ENCODE data around the gene HDAC4. TPM values are rescaled to one million over a fixed set of nuclear protein-coding genes. Genes with fewer than 3 reads are reported as not detected.
"Not testable (repeated sequence)": the region's sequence is repeated elsewhere in the genome, so short reads cannot be mapped to it uniquely, and the experiment has no call there.

Gene HDAC4
- total and polyA plus RNA-seq, 5 donors, result 7.8 to 29.1 (median 22.5) TPM

DNA sequence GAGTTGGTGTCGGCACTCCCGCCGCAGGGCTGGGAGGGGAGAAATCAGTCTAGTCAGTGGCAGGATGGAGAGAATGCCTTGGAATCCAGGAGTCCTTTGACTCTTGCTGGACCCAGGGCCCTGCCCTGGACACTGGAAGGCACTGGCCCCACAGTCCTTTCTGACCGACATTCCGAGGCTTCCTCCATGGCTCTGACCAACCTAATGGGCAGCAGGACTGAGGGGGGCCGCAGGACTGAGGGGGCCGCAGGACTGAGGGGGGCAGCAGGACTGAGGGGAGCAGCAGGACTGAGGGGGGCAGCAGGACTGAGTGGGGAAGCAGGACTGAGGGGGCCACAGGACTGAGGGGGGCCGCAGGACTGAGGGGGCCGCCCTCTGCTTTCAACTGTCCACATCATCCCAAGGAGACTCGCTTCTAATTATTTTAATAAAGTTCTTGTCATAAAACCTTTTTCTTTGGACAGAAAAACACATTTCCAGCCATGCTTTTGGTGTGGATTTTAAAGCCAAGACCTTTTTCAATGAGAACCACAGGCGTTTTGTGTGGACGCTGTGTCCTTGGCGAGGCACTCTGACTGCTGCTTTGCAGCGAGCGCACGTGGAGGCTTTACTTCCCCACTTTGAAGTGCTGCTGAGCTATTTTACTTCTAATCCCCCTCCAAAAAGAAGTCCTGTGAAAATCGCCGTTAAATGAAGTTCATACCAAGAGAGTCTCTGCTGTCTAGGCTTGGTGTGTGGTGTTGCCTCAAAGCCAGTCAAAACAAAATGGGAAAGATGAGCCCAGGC lies 326.9 kb downstream of the HDAC4 start:
- 94% methylated on average over 18 of the region's 18 CpGs for WGBS
- Histone ChIP-seq H3K4me1 (ENCODE audit: control insufficient read depth, insufficient read depth, low read length) (no peaks in the 10 kb centered on the region), H3K27me3 (ENCODE audit: control insufficient read depth, insufficient read depth) (no peaks in the 10 kb centered on the region), H3K9me3 (ENCODE audit: control insufficient read depth, low read length) (no peaks in the 10 kb centered on the region), H3K27ac (ENCODE audit: low read length) (no peak overlapping the region), H3K4me3 (ENCODE audit: low read length) (no peak overlapping the region)
- intact Hi-C loops (cut with DNase I), result no loop called here
- no peak for ATAC-seq
- DNase-seq, result no peak

GRCh38 chr2:239073270-239073669 lies 327.6 kb downstream of the HDAC4 start:
- ATAC-seq (peak; percentile 75 to 81), DNase-seq (peak in 2 of 3 donors; percentile 47 to 76)
- 79% methylated on average over 12 of the region's 12 CpGs for WGBS
- intact Hi-C loops (cut with DNase I), result no loop called here
- Histone ChIP-seq H3K27me3 (ENCODE audit: control insufficient read depth, insufficient read depth) (no peaks in the 10 kb centered on the region), H3K4me3 (ENCODE audit: low read length) (no peak overlapping the region), H3K9me3 (ENCODE audit: control insufficient read depth, low read length) (no peaks in the 10 kb centered on the region), H3K4me1 (ENCODE audit: control insufficient read depth, insufficient read depth, low read length) (no peaks in the 10 kb centered on the region), H3K27ac (ENCODE audit: low read length) (no peak overlapping the region)

- ATAC-seq (no peak), DNase-seq (peak in 1 of 3 donors; percentile 14)
- H3K4me3 ChIP-seq (ENCODE audit: low read length), result no peak overlapping the region
- intact Hi-C loops (cut with DNase I), result no loop called here
- WGBS, result 98% methylated on average over 14 of the region's 14 CpGs
- no peak overlapping the region for H3K27ac ChIP-seq (ENCODE audit: low read length)
- H3K4me1 ChIP-seq (ENCODE audit: control insufficient read depth, insufficient read depth, low read length), result no peaks in the 10 kb centered on the region
- no peaks in the 10 kb centered on the region for H3K9me3 ChIP-seq (ENCODE audit: control insufficient read depth, low read length)
- H3K27me3 ChIP-seq (ENCODE audit: control insufficient read depth, insufficient read depth), result no peaks in the 10 kb centered on the region
Observed at GRCh38 chr2:239072786-239073185, 328.0 kb downstream of the HDAC4 start.

DNA sequence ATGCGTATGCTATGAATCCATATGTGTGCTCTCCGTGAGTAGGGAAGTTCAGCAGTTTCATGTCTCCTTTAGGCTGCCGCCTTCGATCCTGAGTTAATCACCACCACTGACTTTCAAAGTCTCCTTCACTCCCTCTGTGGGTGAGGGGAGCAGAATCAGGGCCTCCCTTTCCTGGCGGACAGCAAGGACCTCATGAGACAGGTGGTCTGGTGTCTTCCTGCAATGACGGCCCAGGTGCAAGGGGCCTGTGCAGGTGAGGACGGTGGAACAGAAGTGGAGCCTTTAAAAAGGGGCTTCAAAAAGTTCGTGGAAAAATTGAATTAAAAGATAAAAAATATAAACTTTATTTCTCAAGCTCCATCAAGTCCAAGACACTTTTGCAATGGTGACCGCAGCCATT lies 330.4 kb downstream of the HDAC4 start:
- H3K27ac ChIP-seq (ENCODE audit: low read length), result no peak overlapping the region
- H3K27me3 ChIP-seq (ENCODE audit: control insufficient read depth, insufficient read depth), result no peaks in the 10 kb centered on the region
- ATAC-seq, result no peak
- no peaks in the 10 kb centered on the region for H3K9me3 ChIP-seq (ENCODE audit: control insufficient read depth, low read length)
- 93% methylated on average over 9 of the region's 9 CpGs for WGBS
- no peak overlapping the region for H3K4me3 ChIP-seq (ENCODE audit: low read length)
- no peak for DNase-seq
- no peaks in the 10 kb centered on the region for H3K4me1 ChIP-seq (ENCODE audit: control insufficient read depth, insufficient read depth, low read length)
- intact Hi-C loops (cut with DNase I), result no loop called here

DNA sequence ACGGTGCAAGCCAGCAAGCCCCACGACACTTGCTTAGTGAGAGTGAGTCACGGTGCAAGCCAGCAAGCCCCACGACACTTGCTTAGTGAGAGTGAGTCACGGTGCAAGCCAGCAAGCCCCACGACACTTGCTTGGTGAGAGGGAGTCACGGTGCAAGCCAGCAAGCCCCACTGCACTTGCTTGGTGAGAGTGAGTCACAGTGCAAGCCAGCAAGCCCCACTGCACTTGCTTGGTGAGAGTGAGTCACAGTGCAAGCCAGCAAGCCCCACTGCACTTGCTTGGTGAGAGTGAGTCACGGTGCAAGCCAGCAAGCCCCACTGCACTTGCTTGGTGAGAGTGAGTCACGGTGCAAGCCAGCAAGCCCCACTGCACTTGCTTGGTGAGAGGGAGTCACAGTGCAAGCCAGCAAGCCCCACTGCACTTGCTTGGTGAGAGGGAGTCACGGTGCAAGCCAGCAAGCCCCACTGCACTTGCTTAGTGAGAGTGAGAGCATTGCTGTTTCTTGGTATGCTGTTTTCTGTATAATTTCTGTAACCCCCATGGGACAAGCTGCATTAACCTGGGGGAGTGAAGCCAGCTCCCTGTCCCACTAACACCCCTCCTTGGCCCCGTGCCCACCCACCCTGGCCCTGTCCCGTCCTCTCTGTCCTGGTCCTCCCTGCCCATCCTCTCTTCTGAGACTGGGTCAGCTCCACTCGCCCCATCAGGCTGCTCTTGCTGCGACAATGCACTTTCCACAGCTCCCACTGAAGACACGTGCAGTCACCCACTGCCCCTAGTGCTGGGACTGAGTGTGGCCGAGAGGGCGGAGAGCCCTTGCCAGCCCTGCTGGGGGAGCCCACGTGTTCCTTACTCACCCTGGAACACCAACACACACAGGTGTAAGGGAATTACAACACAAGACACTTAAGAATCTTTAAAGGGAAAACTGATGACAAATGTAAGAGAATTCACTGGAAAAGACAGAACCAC lies 331.2 kb downstream of the HDAC4 start:
- H3K4me1 ChIP-seq (ENCODE audit: control insufficient read depth, insufficient read depth, low read length); intact Hi-C loops (cut with DNase I); ATAC-seq; H3K27me3 ChIP-seq (ENCODE audit: control insufficient read depth, insufficient read depth); H3K27ac ChIP-seq (ENCODE audit: low read length); DNase-seq; H3K4me3 ChIP-seq (ENCODE audit: low read length); H3K9me3 ChIP-seq (ENCODE audit: control insufficient read depth, low read length): not testable (repeated sequence)
- WGBS, result 80% methylated on average over 18 of the region's 18 CpGs

GRCh38 chr2:239068411-239068810 lies 332.4 kb downstream of the HDAC4 start:
- 95% methylated on average over 21 of the region's 21 CpGs for WGBS

DNA sequence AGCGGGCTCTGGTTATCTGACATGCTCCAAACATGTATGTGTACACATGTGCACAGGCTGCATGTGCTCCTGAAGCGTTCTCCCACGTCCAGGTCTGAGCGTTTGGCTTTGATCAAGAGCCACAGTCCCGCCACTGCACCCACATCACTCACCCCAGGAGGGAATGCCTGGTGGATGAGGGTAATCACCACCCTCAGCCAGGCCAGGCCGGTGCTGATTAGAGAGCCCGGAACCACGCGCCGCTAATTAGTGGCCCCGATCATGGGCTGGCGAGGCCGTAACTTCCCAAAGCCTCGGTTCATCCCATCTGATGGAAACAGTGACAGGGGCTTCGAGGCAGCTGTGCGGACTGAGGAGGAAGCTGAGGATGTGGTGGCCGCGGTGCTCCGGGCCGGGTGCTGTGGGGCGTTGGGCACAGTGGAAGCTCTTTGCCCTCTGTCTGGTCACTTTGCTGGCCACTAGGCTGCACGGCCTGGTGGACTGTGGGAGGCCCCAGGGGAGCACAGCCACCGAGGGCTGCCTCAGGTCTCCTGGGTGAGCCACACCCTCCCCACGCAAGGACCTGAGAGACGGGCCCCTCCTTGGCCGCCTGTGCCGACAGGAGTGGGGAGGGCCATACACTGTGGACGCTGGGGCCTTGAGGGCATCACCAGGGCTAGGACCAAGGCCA lies 333.5 kb downstream of the HDAC4 start:
- no peaks in the 10 kb centered on the region for H3K9me3 ChIP-seq (ENCODE audit: control insufficient read depth, low read length)
- WGBS, result 95% methylated on average over 28 of the region's 28 CpGs
- H3K27ac ChIP-seq (ENCODE audit: low read length), result no peak overlapping the region
- intact Hi-C loops (cut with DNase I), result no loop called here
- no peak overlapping the region for H3K4me3 ChIP-seq (ENCODE audit: low read length)
- H3K27me3 ChIP-seq (ENCODE audit: control insufficient read depth, insufficient read depth), result no peaks in the 10 kb centered on the region
- DNase-seq (peak in 1 of 3 donors; percentile 19), ATAC-seq (no peak)
- no peaks in the 10 kb centered on the region for H3K4me1 ChIP-seq (ENCODE audit: control insufficient read depth, insufficient read depth, low read length)

More at GRCh38 chr2:239068411-239068810, 332.4 kb downstream of the HDAC4 start:
- no peaks in the 10 kb centered on the region for H3K4me1 ChIP-seq (ENCODE audit: control insufficient read depth, insufficient read depth, low read length)
- H3K27me3 ChIP-seq (ENCODE audit: control insufficient read depth, insufficient read depth), result no peaks in the 10 kb centered on the region
- intact Hi-C loops (cut with DNase I), result no loop called here
- DNase-seq, result no peak
- no peaks in the 10 kb centered on the region for H3K9me3 ChIP-seq (ENCODE audit: control insufficient read depth, low read length)
- H3K4me3 ChIP-seq (ENCODE audit: low read length), result no peak overlapping the region
- no peak for ATAC-seq
- no peak overlapping the region for H3K27ac ChIP-seq (ENCODE audit: low read length)

DNA sequence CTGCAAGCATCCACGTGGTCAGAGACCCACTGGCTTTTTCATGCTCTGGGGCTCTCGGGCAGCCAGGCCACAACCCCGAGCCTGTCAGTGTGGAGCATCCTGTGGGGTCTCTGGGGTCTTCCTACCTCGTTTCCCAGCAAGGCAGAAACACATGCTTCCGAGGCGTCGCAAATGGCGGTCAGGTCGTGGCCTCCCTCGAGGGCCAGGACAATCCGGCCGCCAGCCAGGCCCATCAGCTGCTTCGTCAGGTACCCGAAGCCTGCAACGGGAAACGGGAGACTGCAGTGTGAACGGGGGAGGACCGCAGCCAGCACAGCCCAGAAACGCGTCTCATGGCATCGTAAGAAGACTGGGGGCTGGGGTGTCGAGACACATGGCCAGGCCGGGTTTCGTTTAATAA lies 334.2 kb downstream of the HDAC4 start:
- Histone ChIP-seq H3K27me3 (ENCODE audit: control insufficient read depth, insufficient read depth) (no peaks in the 10 kb centered on the region), H3K4me3 (ENCODE audit: low read length) (no peak overlapping the region), H3K4me1 (ENCODE audit: control insufficient read depth, insufficient read depth, low read length) (no peaks in the 10 kb centered on the region), H3K27ac (ENCODE audit: low read length) (no peak overlapping the region), H3K9me3 (ENCODE audit: control insufficient read depth, low read length) (no peaks in the 10 kb centered on the region)
- intact Hi-C loops (cut with DNase I), result no loop called here
- no peak for DNase-seq
- ATAC-seq, result no peak
- 92% methylated on average over 24 of the region's 24 CpGs for WGBS

DNA sequence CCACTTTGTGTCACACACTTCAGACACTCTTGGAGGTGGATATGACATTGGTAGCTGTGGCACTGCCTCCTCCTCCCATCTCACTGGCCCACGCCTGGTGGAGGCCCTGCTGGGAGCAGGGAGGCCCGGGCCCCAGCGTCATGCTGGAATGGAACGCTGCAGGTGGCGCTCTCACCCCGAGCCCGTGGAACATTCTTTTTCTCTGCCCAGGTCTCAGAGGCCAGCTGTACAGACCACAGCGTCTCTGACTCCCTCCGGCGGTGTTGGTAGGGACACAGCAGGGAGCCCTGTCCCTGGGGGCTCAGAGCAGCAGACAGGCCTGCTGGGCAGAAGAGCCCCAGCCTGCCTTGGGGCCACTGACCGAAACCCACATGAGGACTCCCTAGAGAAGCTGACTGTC lies 334.9 kb downstream of the HDAC4 start:
- Histone ChIP-seq H3K27me3 (ENCODE audit: control insufficient read depth, insufficient read depth) (no peaks in the 10 kb centered on the region), H3K27ac (ENCODE audit: low read length) (no peak overlapping the region), H3K9me3 (ENCODE audit: control insufficient read depth, low read length) (no peaks in the 10 kb centered on the region), H3K4me3 (ENCODE audit: low read length) (no peak overlapping the region), H3K4me1 (ENCODE audit: control insufficient read depth, insufficient read depth, low read length) (no peaks in the 10 kb centered on the region)
- DNase-seq, result no peak
- no peak for ATAC-seq
- 91% methylated on average over 11 of the region's 11 CpGs for whole genome bisulfite sequencing
- intact Hi-C loops (cut with DNase I), result no loop called here

- intact Hi-C loops (cut with DNase I), result no loop called here
- Histone ChIP-seq H3K27me3 (ENCODE audit: control insufficient read depth, insufficient read depth) (no peaks in the 10 kb centered on the region), H3K27ac (ENCODE audit: low read length) (no peak overlapping the region), H3K4me3 (ENCODE audit: low read length) (no peak overlapping the region), H3K4me1 (ENCODE audit: control insufficient read depth, insufficient read depth, low read length) (no peaks in the 10 kb centered on the region), H3K9me3 (ENCODE audit: control insufficient read depth, low read length) (no peaks in the 10 kb centered on the region)
- 90% methylated on average over 11 of the region's 11 CpGs for WGBS
- DNase-seq, result no peak
- ATAC-seq, result no peak
Observed at GRCh38 chr2:239065537-239065936, 335.3 kb downstream of the HDAC4 start.

DNA sequence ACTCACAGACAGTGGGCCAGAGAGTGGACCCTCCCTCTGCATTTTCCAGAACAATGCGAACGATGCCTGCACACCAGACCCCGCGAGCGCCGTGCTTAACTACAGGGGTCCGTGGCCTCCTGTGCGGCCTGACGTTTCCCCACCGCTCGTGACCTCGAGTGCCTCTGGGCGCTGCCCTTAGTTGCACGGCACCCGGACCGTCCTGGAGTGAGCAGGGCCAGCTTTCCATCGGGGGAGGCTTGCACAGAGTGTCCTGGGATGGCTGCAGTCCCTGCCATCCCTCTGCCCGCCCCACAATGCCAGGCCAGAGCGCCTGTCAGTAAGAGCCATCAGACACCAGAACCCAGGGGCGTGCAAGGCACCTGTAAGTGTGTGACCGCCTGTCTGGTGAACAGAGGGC lies 335.9 kb downstream of the HDAC4 start:
- H3K9me3 ChIP-seq (ENCODE audit: control insufficient read depth, low read length), result no peaks in the 10 kb centered on the region
- 96% methylated on average over 21 of the region's 21 CpGs for WGBS
- no peak overlapping the region for H3K27ac ChIP-seq (ENCODE audit: low read length)
- no peaks in the 10 kb centered on the region for H3K27me3 ChIP-seq (ENCODE audit: control insufficient read depth, insufficient read depth)
- DNase-seq, result no peak
- intact Hi-C loops (cut with DNase I), result no loop called here
- H3K4me3 ChIP-seq (ENCODE audit: low read length), result no peak overlapping the region
- ATAC-seq, result no peak
- no peaks in the 10 kb centered on the region for H3K4me1 ChIP-seq (ENCODE audit: control insufficient read depth, insufficient read depth, low read length)

All from right cardiac atrium (tissue), 5 donors.